Measurements from ENCODE around the gene RMDN2.

The RMDN2 gene

GRCh38 chr2:38060236-38061018 lies 135.3 kb downstream of the RMDN2 start:
- no peaks in the 10 kb centered on the region for H3K36me3 ChIP-seq (ENCODE audit: low read length)

GRCh38 chr2:38064801-38065501 lies 139.9 kb downstream of the RMDN2 start:
- Histone ChIP-seq H3K4me3 (ENCODE audit: insufficient read depth, low read length, poor library complexity, severe bottlenecking) (no peak overlapping the region), H3F3A (ENCODE audit: insufficient read depth) (no peaks in the 10 kb centered on the region), H3K79me2 (ENCODE audit: insufficient read depth, low read length) (no peaks in the 10 kb centered on the region), H3K9ac (ENCODE audit: low read length) (no peak overlapping the region), H3K27me3 (ENCODE audit: low read length) (no peaks in the 10 kb centered on the region), H3K4me2 (ENCODE audit: low read depth, low read length, poor library complexity, severe bottlenecking) (no peak overlapping the region), H3K27ac (ENCODE audit: low read depth, low read length) (no peak overlapping the region), H3K9me3 (ENCODE audit: insufficient read depth, low read length) (no peaks in the 10 kb centered on the region), H4K20me1 (ENCODE audit: low read depth, low read length) (no peaks in the 10 kb centered on the region), H2AFZ (ENCODE audit: low read depth, low read length, severe bottlenecking) (no peak overlapping the region), H3K36me3 (ENCODE audit: low read length) (no peaks in the 10 kb centered on the region), H3K9me2 (replicated peaks; ENCODE audit: insufficient read depth, low read length) (no peaks in the 10 kb centered on the region)
- TF ChIP-seq EZH2phosphoT487 (conservative IDR thresholded peaks at IDR 0.05; ENCODE audit: low read length) (no peak), CTCF (IDR thresholded peaks at IDR 0.05; ENCODE audit: insufficient read depth, low read length, poor library complexity, severe bottlenecking) (no peak)

More at GRCh38 chr2:38060236-38061018, 135.3 kb downstream of the RMDN2 start:
- Histone ChIP-seq H4K20me1 (ENCODE audit: low read depth, low read length) (no peaks in the 10 kb centered on the region), H3K4me2 (ENCODE audit: low read depth, low read length, poor library complexity, severe bottlenecking) (no peak overlapping the region), H3K27ac (ENCODE audit: low read depth, low read length) (no peak overlapping the region), H2AFZ (ENCODE audit: low read depth, low read length, severe bottlenecking) (no peak overlapping the region), H3K4me3 (ENCODE audit: insufficient read depth, low read length, poor library complexity, severe bottlenecking) (no peak overlapping the region), H3K9ac (ENCODE audit: low read length) (no peak overlapping the region), H3K27me3 (ENCODE audit: low read length) (no peaks in the 10 kb centered on the region), H3K9me2 (replicated peaks; ENCODE audit: insufficient read depth, low read length) (no peaks in the 10 kb centered on the region), H3K79me2 (ENCODE audit: insufficient read depth, low read length) (no peaks in the 10 kb centered on the region), H3K9me3 (ENCODE audit: insufficient read depth, low read length) (no peaks in the 10 kb centered on the region), H3F3A (ENCODE audit: insufficient read depth) (no peaks in the 10 kb centered on the region)
- TF ChIP-seq EZH2phosphoT487 (conservative IDR thresholded peaks at IDR 0.05; ENCODE audit: low read length) (no peak), CTCF (IDR thresholded peaks at IDR 0.05; ENCODE audit: insufficient read depth, low read length, poor library complexity, severe bottlenecking) (no peak)

GRCh38 chr2:38065502-38066135 lies 140.5 kb downstream of the RMDN2 start:
- Histone ChIP-seq H3K27ac (ENCODE audit: low read depth, low read length) (no peak overlapping the region), H3K4me3 (ENCODE audit: insufficient read depth, low read length, poor library complexity, severe bottlenecking) (no peak overlapping the region), H3K4me2 (ENCODE audit: low read depth, low read length, poor library complexity, severe bottlenecking) (no peak overlapping the region), H3K9ac (ENCODE audit: low read length) (no peak overlapping the region), H4K20me1 (ENCODE audit: low read depth, low read length) (no peaks in the 10 kb centered on the region), H3K27me3 (ENCODE audit: low read length) (no peaks in the 10 kb centered on the region), H3F3A (ENCODE audit: insufficient read depth) (no peaks in the 10 kb centered on the region), H2AFZ (ENCODE audit: low read depth, low read length, severe bottlenecking) (no peak overlapping the region), H3K36me3 (ENCODE audit: low read length) (no peaks in the 10 kb centered on the region), H3K79me2 (ENCODE audit: insufficient read depth, low read length) (no peaks in the 10 kb centered on the region), H3K9me2 (replicated peaks; ENCODE audit: insufficient read depth, low read length) (no peaks in the 10 kb centered on the region), H3K9me3 (ENCODE audit: insufficient read depth, low read length) (no peaks in the 10 kb centered on the region)
- TF ChIP-seq EZH2phosphoT487 (conservative IDR thresholded peaks at IDR 0.05; ENCODE audit: low read length): no peak
